ENCODE results near the gene FAH. TPM values are rescaled to one million over a fixed set of nuclear protein-coding genes. Genes with fewer than 3 reads are reported as not detected.

The FAH gene
- total RNA-seq, 1 donor, result 38.1 TPM

- no peak for TF ChIP-seq CTCF (IDR thresholded peaks at IDR 0.05; ENCODE audit: insufficient read depth, low read length)
- DNase-seq (ENCODE audit: low read depth), result no peak
- no peak overlapping the region for H3K4me3 ChIP-seq (ENCODE audit: low read depth, low read length)
Observed at GRCh38 chr15:80109388-80109787, 43.4 kb upstream of the FAH start.

GRCh38 chr15:80110920-80111319, 41.9 kb upstream of the FAH start:
- DNase-seq (ENCODE audit: low read depth), result no peak
- no peak overlapping the region for H3K4me3 ChIP-seq (ENCODE audit: low read depth, low read length)
- no peak for TF ChIP-seq CTCF (IDR thresholded peaks at IDR 0.05; ENCODE audit: insufficient read depth, low read length)

- no peak for DNase-seq (ENCODE audit: low read depth)
- no peak for TF ChIP-seq CTCF (IDR thresholded peaks at IDR 0.05; ENCODE audit: insufficient read depth, low read length)
Observed at GRCh38 chr15:80114114-80114513, 38.7 kb upstream of the FAH start.

GRCh38 chr15:80115021-80115420, 37.8 kb upstream of the FAH start:
- no peak for TF ChIP-seq CTCF (IDR thresholded peaks at IDR 0.05; ENCODE audit: insufficient read depth, low read length)
- no peak for DNase-seq (ENCODE audit: low read depth)
- no peak overlapping the region for H3K4me3 ChIP-seq (ENCODE audit: low read depth, low read length)

More at GRCh38 chr15:80114114-80114513, 38.7 kb upstream of the FAH start:
- H3K4me3 ChIP-seq (ENCODE audit: low read depth, low read length), result no peak overlapping the region

- H3K4me3 ChIP-seq (ENCODE audit: low read depth, low read length), result no peak overlapping the region
- no peak for TF ChIP-seq CTCF (IDR thresholded peaks at IDR 0.05; ENCODE audit: insufficient read depth, low read length)
- DNase-seq (ENCODE audit: low read depth), result no peak
Observed at GRCh38 chr15:80118956-80119355, 33.8 kb upstream of the FAH start.

GRCh38 chr15:80120636-80121035, 32.2 kb upstream of the FAH start:
- no peak overlapping the region for H3K4me3 ChIP-seq (ENCODE audit: low read depth, low read length)
- TF ChIP-seq CTCF (IDR thresholded peaks at IDR 0.05; ENCODE audit: insufficient read depth, low read length), result no peak
- DNase-seq (ENCODE audit: low read depth), result no peak

- TF ChIP-seq CTCF (IDR thresholded peaks at IDR 0.05; ENCODE audit: insufficient read depth, low read length), result no peak
- DNase-seq (ENCODE audit: low read depth), result no peak
- H3K4me3 ChIP-seq (ENCODE audit: low read depth, low read length), result no peak overlapping the region
Observed at GRCh38 chr15:80121546-80121945, 31.3 kb upstream of the FAH start.
